ENCODE data around the gene CAPN10. TPM values are rescaled to one million over a fixed set of nuclear protein-coding genes. Genes with fewer than 3 reads are reported as not detected.

Gene CAPN10
- total RNA-seq, 1 donor from 2014 or later: 20.4 TPM

DNA sequence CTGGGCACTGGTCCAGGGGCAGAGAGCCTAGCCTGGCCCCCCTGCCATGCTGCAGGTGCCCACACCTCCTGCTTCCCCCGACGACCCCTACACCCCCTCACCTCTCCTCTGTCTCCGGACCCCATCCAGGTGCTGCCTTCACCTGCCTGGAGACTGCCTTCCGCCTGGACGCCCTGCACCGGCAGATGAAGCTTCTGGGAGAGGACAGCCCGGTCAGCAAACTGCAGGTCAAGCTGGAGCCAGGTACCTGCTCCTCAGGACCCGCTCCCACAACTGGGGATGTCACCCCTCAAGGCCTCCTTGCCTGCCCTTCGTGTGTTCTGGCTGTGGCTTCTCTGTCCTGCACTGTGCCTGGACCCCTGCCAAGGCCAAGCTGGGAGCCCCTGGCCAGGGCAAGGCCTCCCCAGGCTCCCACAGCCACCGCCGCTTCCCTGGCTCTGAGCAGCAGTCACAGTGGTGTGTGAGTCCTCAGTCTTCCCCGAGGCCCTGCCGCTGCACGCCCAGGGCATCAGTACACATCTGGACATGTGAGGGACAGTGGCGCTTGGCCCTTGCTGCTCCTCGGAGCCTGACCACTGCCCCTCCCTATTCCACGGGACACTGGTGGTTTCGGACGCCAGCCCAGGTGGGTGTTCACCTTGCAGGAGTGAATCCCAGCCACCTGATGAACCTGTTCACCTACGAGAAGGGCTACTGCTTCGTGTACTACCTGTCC lies 12.0 kb upstream of the CAPN10 start:
- DNase-seq (ENCODE audit: low read depth in 2 of 2): no peak

DNA sequence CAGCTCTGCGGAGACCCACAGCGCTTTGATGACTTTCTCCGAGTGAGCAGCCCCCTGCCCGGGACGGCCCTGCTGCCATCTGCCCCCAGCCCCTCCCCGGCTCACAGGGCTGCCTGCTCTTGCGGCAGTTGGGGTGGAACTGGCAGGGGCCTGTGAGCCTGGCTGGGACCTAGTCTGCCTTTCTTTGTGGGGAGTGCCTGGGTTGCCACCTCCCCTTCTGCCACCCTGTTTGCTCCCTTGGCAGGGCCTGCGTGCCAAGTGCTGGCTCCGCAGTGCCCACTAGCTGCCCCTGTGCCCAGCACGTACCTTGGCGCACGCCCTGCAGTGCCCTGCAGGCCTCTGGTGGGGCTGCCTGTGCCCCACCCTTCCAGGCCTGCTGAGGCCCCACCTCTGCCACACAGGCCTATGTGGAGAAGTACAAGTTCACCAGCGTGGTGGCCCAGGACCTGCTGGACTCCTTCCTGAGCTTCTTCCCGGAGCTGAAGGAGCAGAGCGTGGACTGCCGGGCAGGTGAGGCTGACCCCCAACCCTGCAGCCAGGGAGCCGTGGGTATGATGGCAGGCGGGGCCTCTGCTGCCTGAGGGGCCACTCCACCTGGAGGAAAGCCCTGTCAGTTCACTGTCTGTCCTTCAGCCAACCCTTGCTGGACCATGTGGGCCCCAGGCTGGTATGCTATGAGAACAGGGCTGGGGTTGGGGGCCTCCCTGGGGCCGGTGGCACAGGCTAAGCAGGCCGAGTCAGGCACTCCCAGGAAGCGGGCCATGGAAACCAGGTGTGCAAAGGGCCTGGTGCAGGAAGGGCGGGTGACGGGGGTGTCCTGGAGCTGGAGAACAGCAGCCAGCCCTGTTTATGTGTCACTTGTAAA lies 11.2 kb upstream of the CAPN10 start:
- DNase-seq (ENCODE audit: low read depth in 2 of 2): no peak

GRCh38 chr2:240576036-240576435 lies 10.5 kb upstream of the CAPN10 start:
- no peak for DNase-seq (ENCODE audit: low read depth in 2 of 2)

DNA sequence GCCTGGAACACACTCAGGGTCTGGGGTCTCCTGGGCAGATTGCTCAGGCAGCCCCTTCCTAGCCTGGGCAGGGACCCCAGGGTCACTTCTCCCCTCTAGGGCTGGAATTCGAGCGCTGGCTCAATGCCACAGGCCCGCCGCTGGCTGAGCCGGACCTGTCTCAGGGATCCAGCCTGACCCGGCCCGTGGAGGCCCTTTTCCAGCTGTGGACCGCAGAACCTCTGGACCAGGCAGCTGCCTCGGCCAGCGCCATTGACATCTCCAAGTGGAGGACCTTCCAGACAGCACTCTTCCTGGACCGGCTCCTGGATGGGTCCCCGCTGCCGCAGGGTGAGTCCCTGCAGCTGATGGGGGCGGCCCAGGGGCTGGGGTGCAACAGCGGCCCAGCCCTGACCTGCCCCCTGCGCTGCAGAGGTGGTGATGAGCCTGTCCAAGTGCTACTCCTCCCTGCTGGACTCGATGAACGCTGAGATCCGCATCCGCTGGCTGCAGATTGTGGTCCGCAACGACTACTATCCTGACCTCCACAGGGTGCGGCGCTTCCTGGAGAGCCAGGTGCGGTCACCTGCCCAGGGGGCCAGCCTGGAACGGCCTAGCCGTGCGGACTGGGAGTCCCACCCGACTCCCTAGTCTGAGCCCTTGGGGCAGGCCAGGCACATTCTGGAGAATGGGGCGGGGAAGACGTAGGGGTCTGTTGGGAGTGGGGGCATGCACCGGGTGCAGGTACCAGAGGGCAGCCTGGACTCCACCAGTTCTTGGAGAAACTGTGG lies 9.9 kb upstream of the CAPN10 start:
- DNase-seq (ENCODE audit: low read depth in 2 of 2): no peak

DNA sequence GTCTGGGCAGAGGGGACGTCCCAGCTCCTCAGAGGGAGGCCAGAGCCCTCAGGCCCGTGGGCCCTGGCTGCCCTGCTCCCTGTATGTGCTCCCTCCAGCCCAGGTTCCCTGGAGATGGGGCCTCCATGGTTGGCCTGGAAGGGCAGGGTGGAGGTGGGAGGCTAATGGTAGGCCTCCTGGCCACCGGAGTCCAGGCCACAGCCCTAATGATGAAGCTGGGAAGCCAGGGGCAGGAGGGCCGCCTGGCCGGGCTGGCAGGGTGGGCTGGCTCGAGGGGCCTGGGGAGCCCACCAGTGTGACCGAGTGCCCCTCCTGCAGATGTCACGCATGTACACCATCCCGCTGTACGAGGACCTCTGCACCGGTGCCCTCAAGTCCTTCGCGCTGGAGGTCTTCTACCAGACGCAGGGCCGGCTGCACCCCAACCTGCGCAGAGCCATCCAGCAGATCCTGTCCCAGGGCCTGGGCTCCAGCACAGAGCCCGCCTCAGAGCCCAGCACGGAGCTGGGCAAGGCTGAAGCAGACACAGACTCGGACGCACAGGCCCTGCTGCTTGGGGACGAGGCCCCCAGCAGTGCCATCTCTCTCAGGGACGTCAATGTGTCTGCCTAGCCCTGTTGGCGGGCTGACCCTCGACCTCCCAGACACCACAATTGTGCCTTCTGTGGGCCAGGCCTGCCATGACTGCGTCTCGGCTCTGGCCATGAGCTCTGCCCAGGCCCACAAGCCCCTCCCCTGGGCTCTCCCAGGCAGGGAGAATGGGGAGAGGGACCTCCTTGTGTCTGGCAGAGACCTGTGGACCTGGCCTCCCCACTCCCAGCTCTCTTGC lies 9.0 kb upstream of the CAPN10 start:
- DNase-seq (ENCODE audit: low read depth in 2 of 2): no peak

DNA sequence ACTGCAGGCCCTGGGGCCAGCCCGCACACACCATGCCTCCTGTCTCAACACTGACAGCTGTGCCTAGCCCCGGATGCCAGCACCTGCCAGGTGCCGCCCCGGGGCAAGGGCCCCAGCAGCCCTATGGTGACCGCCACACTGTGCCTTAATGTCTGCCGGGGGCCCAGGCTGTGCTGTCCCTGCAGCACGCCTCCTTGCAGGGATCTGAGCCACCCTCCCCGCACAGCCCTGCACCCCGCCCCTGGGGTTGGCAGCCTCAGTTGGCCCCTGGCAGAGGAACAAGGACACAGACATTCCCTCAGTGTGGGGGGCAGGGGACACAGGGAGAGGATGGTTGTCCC lies 8.5 kb upstream of the CAPN10 start:
- no peak for DNase-seq (ENCODE audit: low read depth in 2 of 2)

GRCh38 chr2:240578488-240578887 lies 8.0 kb upstream of the CAPN10 start:
- DNase-seq (ENCODE audit: low read depth in 2 of 2): no peak

- no peak for DNase-seq (ENCODE audit: low read depth in 2 of 2)
These were observed 7.3 kb upstream of the CAPN10 start for GRCh38 chr2:240579071-240579762.

DNA sequence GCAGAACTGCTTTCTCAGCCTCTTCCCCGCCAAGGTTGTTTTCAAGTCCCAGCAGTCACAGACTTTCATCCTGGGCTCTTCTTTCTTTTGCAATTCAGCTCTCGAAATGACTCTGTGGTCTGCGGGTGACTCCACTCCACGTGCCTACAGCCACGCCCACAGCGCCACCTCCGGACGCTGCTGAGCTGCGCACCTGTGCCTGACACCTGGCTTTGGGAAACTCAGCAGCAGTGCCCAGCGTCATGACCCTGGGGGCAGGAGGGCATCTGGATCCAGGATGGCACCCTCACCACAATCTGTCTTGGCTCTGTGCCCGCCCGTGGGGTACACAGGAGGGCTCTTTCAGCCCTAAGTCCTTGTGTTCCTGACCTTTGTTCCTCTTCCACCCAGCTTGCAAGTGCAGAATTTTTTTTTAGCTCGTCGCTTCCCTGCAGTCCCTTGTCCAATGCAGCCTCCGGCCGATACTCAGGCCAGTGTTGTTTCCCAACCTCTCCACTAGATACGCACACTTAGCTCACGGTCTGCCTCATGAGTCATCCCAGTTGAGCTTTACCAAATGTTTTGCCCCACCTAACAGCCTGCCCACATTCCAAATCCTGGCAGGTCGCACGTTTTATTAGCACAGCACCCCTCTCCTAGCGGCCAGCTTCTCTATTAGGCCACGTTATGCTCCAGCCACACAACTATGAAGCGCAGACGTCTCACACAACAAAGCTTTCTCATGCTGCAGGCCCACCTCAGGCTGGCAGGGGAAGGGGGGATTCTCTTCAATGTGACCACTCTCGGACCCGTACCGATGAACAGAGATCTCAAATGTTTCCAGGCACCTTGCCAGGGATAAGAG lies 6.5 kb upstream of the CAPN10 start:
- no peak for DNase-seq (ENCODE audit: low read depth in 2 of 2)

DNA sequence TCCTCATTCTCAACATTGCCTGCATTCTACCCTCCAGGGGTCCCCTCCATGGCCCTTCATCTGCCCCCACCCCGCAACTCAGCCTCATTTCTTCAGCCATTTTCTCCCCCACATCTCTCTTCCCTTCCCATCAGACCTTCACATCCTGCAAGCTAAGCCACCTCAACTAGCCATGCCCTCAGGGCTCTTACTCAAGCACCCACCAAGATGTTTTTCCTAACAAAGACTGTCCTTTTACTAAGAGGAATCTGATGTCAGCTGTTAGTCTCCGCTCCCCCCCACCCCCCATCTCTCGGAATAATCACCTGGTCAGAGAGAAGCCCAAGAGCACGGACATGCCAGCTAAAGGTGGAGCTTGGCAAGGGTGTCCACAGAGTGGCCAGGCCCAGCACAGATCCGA lies 4.7 kb upstream of the CAPN10 start:
- no peak for DNase-seq (ENCODE audit: low read depth in 2 of 2)

DNA sequence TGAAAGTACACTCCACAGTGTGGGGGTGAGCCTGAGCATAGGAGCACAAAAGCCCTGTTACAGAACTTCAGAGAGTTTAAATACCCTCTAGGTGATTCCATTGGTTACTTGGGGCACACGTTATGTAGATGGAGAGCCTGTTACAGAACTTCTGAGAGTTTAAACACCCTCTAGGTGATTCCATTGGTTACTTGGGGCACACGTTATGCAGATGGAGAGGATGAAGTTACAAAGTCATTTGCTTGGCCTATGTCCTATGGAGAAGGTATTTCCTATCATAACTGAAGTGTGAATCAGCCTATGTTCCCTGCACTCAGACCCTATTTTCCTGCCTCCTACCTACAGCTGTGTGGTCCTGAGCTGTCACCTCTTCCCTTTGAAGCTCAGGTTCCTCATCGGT lies 3.8 kb upstream of the CAPN10 start:
- peak in 1 of 2 donors; percentile 14 for DNase-seq (ENCODE audit: low read depth in 2 of 2)

DNA sequence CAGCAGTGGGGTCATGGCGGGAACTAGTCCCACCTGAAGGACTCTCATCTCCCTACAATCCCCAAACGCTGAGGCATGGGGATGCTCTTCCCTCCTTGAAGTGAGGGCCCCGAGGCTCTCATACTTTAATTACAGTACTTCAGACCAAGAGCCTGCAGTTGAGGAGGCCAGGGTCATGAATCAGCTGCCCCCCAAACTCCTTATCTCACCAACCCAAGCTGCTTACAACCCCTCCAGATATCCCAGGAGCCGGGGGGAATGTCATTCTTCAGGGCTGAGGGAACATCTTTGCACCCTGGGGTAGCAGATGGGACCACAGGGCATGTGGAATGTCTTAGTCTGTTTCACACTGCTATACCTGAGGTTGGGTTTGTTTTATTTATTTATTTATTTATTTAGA lies 2.8 kb upstream of the CAPN10 start:
- DNase-seq (ENCODE audit: low read depth in 2 of 2): no peak

GRCh38 chr2:240584486-240585031 lies 2.0 kb upstream of the CAPN10 start:
- DNase-seq (ENCODE audit: low read depth in 2 of 2): peak; percentile 56 to 81

DNA sequence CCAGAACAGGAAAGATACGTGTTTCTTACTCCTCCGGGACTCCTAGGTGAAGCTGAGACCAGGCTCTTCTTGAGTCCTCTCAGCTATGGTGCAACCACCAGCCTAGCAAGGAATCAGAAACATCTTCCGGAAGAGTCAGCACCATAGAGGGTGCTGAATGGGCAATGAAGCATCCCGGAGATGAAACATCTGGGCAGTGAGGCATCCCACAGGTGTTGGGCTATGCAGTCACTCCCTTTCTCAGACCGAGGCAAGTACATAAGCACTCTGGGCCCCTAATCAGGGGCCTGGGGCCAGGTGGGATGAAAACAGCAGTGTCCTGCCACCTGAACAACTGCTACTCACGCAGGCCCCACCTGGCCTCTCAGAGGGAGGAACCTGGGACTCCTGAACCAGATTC lies 1.4 kb upstream of the CAPN10 start:
- DNase-seq (ENCODE audit: low read depth in 2 of 2): no peak

GRCh38 chr2:240585681-240586197 lies 795 bp upstream of the CAPN10 start:
- DNase-seq (ENCODE audit: low read depth in 2 of 2): no peak

DNA sequence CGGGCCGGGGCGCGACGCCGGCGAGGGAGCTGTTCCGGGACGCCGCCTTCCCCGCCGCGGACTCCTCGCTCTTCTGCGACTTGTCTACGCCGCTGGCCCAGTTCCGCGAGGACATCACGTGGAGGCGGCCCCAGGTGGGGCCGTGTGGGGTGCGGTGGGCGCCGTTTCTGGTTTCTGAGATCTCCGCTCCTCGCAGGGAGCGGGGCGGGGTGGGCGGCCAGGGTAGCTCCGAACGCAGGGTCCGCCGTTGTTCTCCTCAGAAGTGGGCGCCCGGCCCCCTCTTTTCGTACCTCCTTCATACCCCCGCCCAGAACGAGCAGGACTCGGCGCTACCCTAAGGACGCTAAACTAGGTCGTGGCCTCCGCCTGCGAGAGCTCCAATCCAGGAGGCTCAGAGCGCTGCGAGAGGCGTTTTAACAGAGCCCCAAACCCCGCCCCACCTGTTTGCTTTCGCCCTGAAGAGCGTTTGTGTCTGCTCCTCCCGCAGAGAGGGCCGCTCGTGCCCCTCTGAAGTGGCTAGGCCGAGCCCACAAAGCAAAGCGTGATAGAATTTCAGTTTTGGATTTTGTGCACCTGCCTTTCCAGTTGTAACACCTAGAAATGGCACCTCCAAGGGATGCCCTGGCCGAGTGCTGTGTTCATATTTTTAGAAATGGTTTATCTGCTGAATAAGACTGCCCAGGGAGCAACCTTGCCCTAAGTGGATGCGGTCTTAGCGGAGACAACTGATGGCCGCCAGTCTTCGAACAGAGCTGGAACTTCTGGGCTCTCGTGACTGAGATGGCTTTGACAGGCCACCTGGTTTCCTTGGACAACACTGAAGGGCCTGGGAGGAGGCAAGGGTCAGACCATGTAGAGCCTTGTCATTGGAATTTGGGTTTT lies 626 bp downstream of the CAPN10 start:
- peak in 1 of 2 donors; percentile 42 for DNase-seq (ENCODE audit: low read depth in 2 of 2)

- DNase-seq (ENCODE audit: low read depth in 2 of 2): no peak
These were observed 1.6 kb downstream of the CAPN10 start for GRCh38 chr2:240588006-240588655.

GRCh38 chr2:240588669-240589068 lies 2.1 kb downstream of the CAPN10 start:
- no peak for DNase-seq (ENCODE audit: low read depth in 2 of 2)

Data from dermis microvascular lymphatic vessel endothelial cell (primary cell).